H9 (cell line): ENCODE measurements around the gene AFF2. TPM values are rescaled to one million over a fixed set of nuclear protein-coding genes. Genes with fewer than 3 reads are reported as not detected.

ENCODE experiments used
- DNase-seq: peaks from one replicate; pipeline ENCODE4 v3.0.0-alpha.2; 2017
- H2AFZ ChIP-seq: one replicate; pipeline ENCODE4 v1.6.1; 2013; ENCODE audit warnings: mild to moderate bottlenecking, low read length, control low read depth, moderate library complexity
- H2AK5ac ChIP-seq: 2 replicates; pipeline ENCODE4 v1.6.1; 2013; ENCODE audit warnings: low read length, control low read depth, mixed read lengths; ENCODE audit not compliant: insufficient read length
- H2BK120ac ChIP-seq: one replicate; pipeline ENCODE4 v1.6.1; 2013; ENCODE audit warnings: low read depth, mild to moderate bottlenecking, low read length, control low read depth, inconsistent platforms; ENCODE audit not compliant: poor library complexity, severe bottlenecking
- H2BK12ac ChIP-seq: 2 replicates; pipeline ENCODE4 v1.6.1; 2013; ENCODE audit warnings: low read length, control low read depth, mixed read lengths, low read depth; ENCODE audit not compliant: insufficient read length
- H2BK15ac ChIP-seq: 2 replicates; pipeline ENCODE4 v1.6.1; 2013; ENCODE audit warnings: low read depth, low read length, control low read depth
- H2BK20ac ChIP-seq: one replicate; pipeline ENCODE4 v1.6.1; 2013; ENCODE audit warnings: low read depth, mild to moderate bottlenecking, low read length, control low read depth, inconsistent platforms; ENCODE audit not compliant: poor library complexity, severe bottlenecking
- H2BK5ac ChIP-seq: 2 replicates; pipeline ENCODE4 v1.6.1; 2013; ENCODE audit warnings: low read length, control low read depth, mixed read lengths; ENCODE audit not compliant: insufficient read length
- H3K14ac ChIP-seq: 2 replicates; pipeline ENCODE4 v1.6.1; 2013; ENCODE audit warnings: low read length, control low read depth; ENCODE audit not compliant: insufficient read depth
- H3K18ac ChIP-seq: 2 replicates; pipeline ENCODE4 v1.6.1; 2013; ENCODE audit warnings: low read depth, mild to moderate bottlenecking, mixed read lengths, low read length, control low read depth; ENCODE audit not compliant: insufficient read length
- H3K23ac ChIP-seq: 2 replicates; pipeline ENCODE4 v1.6.1; 2013; ENCODE audit warnings: low read length, control low read depth, mixed read lengths, low read depth; ENCODE audit not compliant: insufficient read length
- H3K23me2 ChIP-seq: 2 replicates; pipeline ENCODE4 v1.6.1; 2013; ENCODE audit warnings: low read depth, mild to moderate bottlenecking, mixed read lengths, low read length, control low read depth; ENCODE audit not compliant: insufficient read length, poor library complexity, severe bottlenecking
- H3K27ac ChIP-seq: 2 replicates; pipeline ENCODE4 v1.5.1; 2013; ENCODE audit warnings: low read length, control low read depth, mixed read lengths, low read depth; ENCODE audit not compliant: insufficient read length
- H3K27me3 ChIP-seq: 2 replicates; pipeline ENCODE4 v1.6.1; 2013; ENCODE audit warnings: low read length, control low read depth, inconsistent platforms; ENCODE audit not compliant: insufficient read depth
- H3K4ac ChIP-seq: 2 replicates; pipeline ENCODE4 v1.6.1; 2013; ENCODE audit warnings: low read depth, mild to moderate bottlenecking, control low read depth, inconsistent platforms, low read length, moderate library complexity
- H3K4me1 ChIP-seq: 2 replicates; pipeline ENCODE4 v1.6.1; 2013; ENCODE audit warnings: low read length, control low read depth, inconsistent platforms; ENCODE audit not compliant: insufficient read depth
- H3K4me2 ChIP-seq: 2 replicates; pipeline ENCODE4 v1.6.1; 2013; ENCODE audit warnings: low read length, control low read depth, mixed read lengths; ENCODE audit not compliant: insufficient read length, insufficient read depth
- H3K56ac ChIP-seq: 2 replicates; pipeline ENCODE4 v1.6.1; 2013; ENCODE audit warnings: low read depth, mild to moderate bottlenecking, mixed read lengths, low read length, control low read depth; ENCODE audit not compliant: insufficient read length
- H3K79me1 ChIP-seq: 2 replicates; pipeline ENCODE4 v1.6.1; 2013; ENCODE audit warnings: low read depth, mild to moderate bottlenecking, moderate library complexity, low read length, control low read depth, inconsistent platforms; ENCODE audit not compliant: insufficient read depth, poor library complexity, severe bottlenecking
- H3K79me2 ChIP-seq: 2 replicates; pipeline ENCODE4 v1.6.1; 2013; ENCODE audit warnings: low read length, control low read depth, inconsistent platforms; ENCODE audit not compliant: insufficient read depth
- H3K9ac ChIP-seq: 2 replicates; pipeline ENCODE4 v1.6.1; 2013; ENCODE audit warnings: low read length, control low read depth, mixed read lengths; ENCODE audit not compliant: insufficient read length; ENCODE audit errors: extremely low read depth
- H3K9me3 ChIP-seq: one replicate; pipeline ENCODE4 v1.6.1; 2013; ENCODE audit warnings: low read depth, low read length, inconsistent platforms; ENCODE audit not compliant: control insufficient read depth
- H3T11ph ChIP-seq: one replicate; pipeline ENCODE4 v1.6.1; 2013; ENCODE audit warnings: mild to moderate bottlenecking, low read length, control low read depth, inconsistent platforms
- H4K20me1 ChIP-seq: one replicate; pipeline ENCODE4 v1.6.1; 2013; ENCODE audit not compliant: control insufficient read depth, insufficient read length, insufficient read depth
- H4K5ac ChIP-seq: 2 replicates; pipeline ENCODE4 v1.6.1; 2013; ENCODE audit warnings: low read depth, mild to moderate bottlenecking, mixed read lengths, low read length, control low read depth; ENCODE audit not compliant: insufficient read length
- H4K8ac ChIP-seq: replicated peaks from 2 replicates; pipeline ENCODE4 v1.6.1; 2013; ENCODE audit warnings: low read length, control low read depth, mixed read lengths, low read depth; ENCODE audit not compliant: insufficient read length
- H4K91ac ChIP-seq: 2 replicates; pipeline ENCODE4 v1.6.1; 2013; ENCODE audit warnings: low read depth, mild to moderate bottlenecking, moderate library complexity, mixed read lengths, low read length, control low read depth; ENCODE audit not compliant: insufficient read length
- H3K27ac Mint-ChIP-seq, 3 experiments: 2 replicates in 2 of 3; 3 replicates in 1 of 3; pipeline ENCODE4 v1.8.0; 2020 to 2021; ENCODE audit warnings: mixed read lengths in 3 of 3, mild to moderate bottlenecking in 1 of 3, moderate library complexity in 1 of 3
- H3K27me3 Mint-ChIP-seq: 2 replicates; pipeline ENCODE4 v1.8.0; 2021; ENCODE audit warnings: low read depth, mild to moderate bottlenecking, moderate library complexity, mixed read lengths
- H3K36me3 Mint-ChIP-seq, 3 experiments: 2 replicates in 2 of 3; 3 replicates in 1 of 3; pipeline ENCODE4 v1.8.0; 2020 to 2021; ENCODE audit warnings: low read depth in 3 of 3, mixed read lengths in 3 of 3; ENCODE audit not compliant: insufficient read depth in 1 of 3
- H3K4me1 Mint-ChIP-seq, 2 experiments: 2 replicates each; pipeline ENCODE4 v1.8.0; 2020; ENCODE audit warnings: mixed read lengths in 2 of 2
- H3K4me3 Mint-ChIP-seq, 2 experiments: 2 replicates in 1 of 2; 3 replicates in 1 of 2; pipeline ENCODE4 v1.8.0; 2020 to 2021; ENCODE audit warnings: mild to moderate bottlenecking in 2 of 2, mixed read lengths in 2 of 2, moderate library complexity in 1 of 2
- H3K9me3 Mint-ChIP-seq, 2 experiments: 2 replicates in 1 of 2; 3 replicates in 1 of 2; pipeline ENCODE4 v1.8.0; 2020; ENCODE audit warnings: mild to moderate bottlenecking in 2 of 2, mixed read lengths in 2 of 2, moderate library complexity in 1 of 2
- CTCF ChIP-seq: fragments of 200-600 bp; sonication (generic); conservative IDR thresholded peaks from 3 replicates; pipeline ENCODE4 v1.8.0; 2021; ENCODE audit warnings: antibody characterized with exemption, mild to moderate bottlenecking
- WGBS: extraction: QIAGEN DNeasy Blood & Tissue Kit; methylation state at CpG from one replicate; pipeline ENCODE4 v1.1.7; 2013; ENCODE audit warnings: missing lambda C conversion rate, low lambda C conversion rate, mixed read lengths; ENCODE audit not compliant: insufficient read length; ENCODE audit errors: extremely low coverage; 5-methylcytosine and 5-hydroxymethylcytosine counted together
- total RNA-seq: library from RNA; stranded (reverse); gene quantifications from 2 replicates; pipeline ENCODE4 v1.2.1, GENCODE V29; 2021

AFF2 gene
- total RNA-seq, 1 experiment from 2014 or later = 14.6 TPM

- Histone ChIP-seq H4K20me1 (no peaks in the 10 kb centered on the region), H3K23ac (no peak overlapping the region), H2AFZ (no peak overlapping the region), H3K79me2 (no peaks in the 10 kb centered on the region), H2BK20ac (no peak overlapping the region), H4K91ac (no peak overlapping the region), H3K18ac (no peak overlapping the region), H3K4me1 (peaks cover 3% of the 10 kb centered on the region; the same call in 1 of the 2 replicates), H2BK5ac (no peak overlapping the region), H2BK12ac (no peak overlapping the region), H3K14ac (no peak overlapping the region), H2AK5ac (no peak overlapping the region), H3K9ac (no peak overlapping the region), H4K8ac (no peak overlapping the region), H3K4me2 (no peak overlapping the region), H3K9me3 (peaks cover 38% of the 10 kb centered on the region), H3T11ph (no peak overlapping the region), H4K5ac (no peak overlapping the region), H3K27me3 (no peaks in the 10 kb centered on the region), H3K23me2 (no peaks in the 10 kb centered on the region), H3K4ac (no peak overlapping the region), H2BK15ac (no peak overlapping the region), H2BK120ac (no peak overlapping the region), H3K27ac (no peak overlapping the region), H3K79me1 (no peaks in the 10 kb centered on the region), H3K56ac (no peak overlapping the region)
- TF ChIP-seq CTCF = no peak
- H3K4me3 Mint-ChIP-seq = no peak overlapping the region
- H3K36me3 Mint-ChIP-seq = no peaks in the 10 kb centered on the region; a peak in 1 of 7 replicates
- DNase-seq = no peak
- no CpG with 5 or more reads among the region's 1 CpG for WGBS
- peaks cover 21 to 22% of the 10 kb centered on the region in 2 experiments for H3K4me1 Mint-ChIP-seq
- H3K27ac Mint-ChIP-seq = no peak overlapping the region
- no peaks in the 10 kb centered on the region for H3K27me3 Mint-ChIP-seq
- peaks cover 49 to 51% of the 10 kb centered on the region in 2 experiments for H3K9me3 Mint-ChIP-seq
These were observed 67.4 kb downstream of the AFF2 start for GRCh38 chrX:148567779-148568178.
